Measurements from ENCODE around the gene MECP2.

DNA sequence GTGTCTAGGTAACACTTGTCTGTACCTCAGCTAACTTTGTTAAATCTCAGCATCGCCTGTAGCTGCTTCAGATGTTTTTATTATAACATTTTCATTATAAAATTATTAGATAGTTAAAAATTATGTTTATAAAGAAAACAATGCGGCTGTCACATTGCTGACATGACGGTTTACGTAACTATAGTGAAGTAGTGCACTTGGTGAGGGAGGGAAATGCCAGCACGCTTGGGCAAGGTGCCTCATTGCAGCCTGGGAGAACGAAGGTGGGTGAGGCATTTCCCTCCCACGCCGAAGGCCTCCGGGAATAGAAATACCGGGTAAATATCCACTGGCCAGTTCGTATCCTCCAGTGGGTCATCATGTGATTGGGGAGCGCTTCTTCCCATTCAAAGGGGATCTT, 109.0 kb downstream of the MECP2 start:
- TF ChIP-seq ZFP30 (CRISPR knock-in tag; IDR thresholded peaks at IDR 0.05) (no peak), ARNTL (CRISPR knock-in tag; IDR thresholded peaks at IDR 0.05; ENCODE audit: borderline replicate concordance, low read depth) (no peak), ZNF70 (CRISPR knock-in tag; IDR thresholded peaks at IDR 0.05) (no peak), ISL1 (CRISPR knock-in tag; IDR thresholded peaks at IDR 0.05) (no peak), PPARA (CRISPR knock-in tag; IDR thresholded peaks at IDR 0.05; ENCODE audit: borderline replicate concordance) (no peak), TCF4 (CRISPR knock-in tag; IDR thresholded peaks at IDR 0.05; ENCODE audit: borderline replicate concordance) (no peak), ZNF8 (CRISPR knock-in tag; IDR thresholded peaks at IDR 0.05) (no peak), ESRRG (CRISPR knock-in tag; IDR thresholded peaks at IDR 0.05) (no peak)
- TF ChIP-seq, protein P1, sequence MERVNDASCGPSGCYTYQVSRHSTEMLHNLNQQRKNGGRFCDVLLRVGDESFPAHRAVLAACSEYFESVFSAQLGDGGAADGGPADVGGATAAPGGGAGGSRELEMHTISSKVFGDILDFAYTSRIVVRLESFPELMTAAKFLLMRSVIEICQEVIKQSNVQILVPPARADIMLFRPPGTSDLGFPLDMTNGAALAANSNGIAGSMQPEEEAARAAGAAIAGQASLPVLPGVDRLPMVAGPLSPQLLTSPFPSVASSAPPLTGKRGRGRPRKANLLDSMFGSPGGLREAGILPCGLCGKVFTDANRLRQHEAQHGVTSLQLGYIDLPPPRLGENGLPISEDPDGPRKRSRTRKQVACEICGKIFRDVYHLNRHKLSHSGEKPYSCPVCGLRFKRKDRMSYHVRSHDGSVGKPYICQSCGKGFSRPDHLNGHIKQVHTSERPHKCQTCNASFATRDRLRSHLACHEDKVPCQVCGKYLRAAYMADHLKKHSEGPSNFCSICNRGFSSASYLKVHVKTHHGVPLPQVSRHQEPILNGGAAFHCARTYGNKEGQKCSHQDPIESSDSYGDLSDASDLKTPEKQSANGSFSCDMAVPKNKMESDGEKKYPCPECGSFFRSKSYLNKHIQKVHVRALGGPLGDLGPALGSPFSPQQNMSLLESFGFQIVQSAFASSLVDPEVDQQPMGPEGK (CRISPR knock-in tag; IDR thresholded peaks at IDR 0.05; ENCODE audit: borderline replicate concordance): no peak
- TF ChIP-seq, protein P2, sequence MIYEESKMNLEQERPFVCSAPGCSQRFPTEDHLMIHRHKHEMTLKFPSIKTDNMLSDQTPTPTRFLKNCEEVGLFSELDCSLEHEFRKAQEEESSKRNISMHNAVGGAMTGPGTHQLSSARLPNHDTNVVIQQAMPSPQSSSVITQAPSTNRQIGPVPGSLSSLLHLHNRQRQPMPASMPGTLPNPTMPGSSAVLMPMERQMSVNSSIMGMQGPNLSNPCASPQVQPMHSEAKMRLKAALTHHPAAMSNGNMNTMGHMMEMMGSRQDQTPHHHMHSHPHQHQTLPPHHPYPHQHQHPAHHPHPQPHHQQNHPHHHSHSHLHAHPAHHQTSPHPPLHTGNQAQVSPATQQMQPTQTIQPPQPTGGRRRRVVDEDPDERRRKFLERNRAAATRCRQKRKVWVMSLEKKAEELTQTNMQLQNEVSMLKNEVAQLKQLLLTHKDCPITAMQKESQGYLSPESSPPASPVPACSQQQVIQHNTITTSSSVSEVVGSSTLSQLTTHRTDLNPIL (CRISPR knock-in tag; IDR thresholded peaks at IDR 0.05; ENCODE audit: low read depth): no peak

Data from SK-N-SH treated with all-trans-retinoic acid at 6 μM for 48 hours (cell line).